Mesodermal cell (in vitro differentiated cells): ENCODE results near the gene NAA11.

Experiments used
- H3K27ac ChIP-seq: 2 replicates; pipeline ENCODE4 v1.7.0; 2013; ENCODE audit warnings: mild to moderate bottlenecking, low read depth, low read length, moderate library complexity; ENCODE audit not compliant: severe bottlenecking
- H3K36me3 ChIP-seq: 2 replicates; pipeline ENCODE4 v1.7.1; 2013; ENCODE audit warnings: mild to moderate bottlenecking, low read length, moderate library complexity; ENCODE audit not compliant: control insufficient read depth, insufficient read depth
- H3K4me1 ChIP-seq: one replicate; pipeline ENCODE4 v1.7.1; 2013; ENCODE audit warnings: mild to moderate bottlenecking, low read length; ENCODE audit not compliant: insufficient read depth, control insufficient read depth, poor library complexity, severe bottlenecking
- H3K4me3 ChIP-seq: 2 replicates; pipeline ENCODE4 v1.7.0; 2013; ENCODE audit warnings: low read length, control low read depth, mild to moderate bottlenecking; ENCODE audit not compliant: insufficient read depth, poor library complexity, severe bottlenecking; ENCODE audit errors: extremely low read depth
- H3K9me3 ChIP-seq: 2 replicates; pipeline ENCODE4 v1.7.1; 2013; ENCODE audit warnings: mild to moderate bottlenecking, low read length, moderate library complexity; ENCODE audit not compliant: control insufficient read depth
- WGBS, 2 experiments: methylation state at CpG; one replicate each; pipeline ENCODE4 v1.1.5; 2013; ENCODE audit warnings: missing lambda C conversion rate in 2 of 2; ENCODE audit not compliant: insufficient coverage in 2 of 2; 5-methylcytosine and 5-hydroxymethylcytosine counted together

The NAA11 gene

GRCh38 chr4:79341893-79342653 is 16.2 kb upstream of the NAA11 start:
- Histone ChIP-seq H3K4me3 (no peak overlapping the region), H3K27ac (no peak overlapping the region), H3K9me3 (peaks cover 3% of the 10 kb centered on the region), H3K4me1 (no peaks in the 10 kb centered on the region), H3K36me3 (no peaks in the 10 kb centered on the region)
- no CpG with 5 or more reads among the region's 3 CpGs for WGBS, 2 experiments

- Histone ChIP-seq H3K27ac (no peak overlapping the region), H3K4me3 (no peak overlapping the region), H3K36me3 (no peaks in the 10 kb centered on the region), H3K4me1 (no peaks in the 10 kb centered on the region), H3K9me3 (peaks cover 3% of the 10 kb centered on the region)
- 100% methylated on average over 2 of the region's 2 CpGs; no CpG with 5 or more reads in 1 of the 2 experiments for WGBS, 2 experiments
Observed at GRCh38 chr4:79340568-79340967, 14.7 kb upstream of the NAA11 start.

- H3K36me3 ChIP-seq = no peaks in the 10 kb centered on the region
- H3K27ac ChIP-seq = no peak overlapping the region
- no peaks in the 10 kb centered on the region for H3K4me1 ChIP-seq
- H3K9me3 ChIP-seq = peaks cover 3% of the 10 kb centered on the region
- H3K4me3 ChIP-seq = no peak overlapping the region
Observed at GRCh38 chr4:79338148-79338547, 12.3 kb upstream of the NAA11 start.

- no peaks in the 10 kb centered on the region for H3K36me3 ChIP-seq
Observed at GRCh38 chr4:79334783-79335182, 8.9 kb upstream of the NAA11 start.

GRCh38 chr4:79334341-79334740 is 8.5 kb upstream of the NAA11 start:
- Histone ChIP-seq H3K9me3 (no peaks in the 10 kb centered on the region), H3K27ac (no peak overlapping the region), H3K4me3 (no peak overlapping the region), H3K36me3 (no peaks in the 10 kb centered on the region), H3K4me1 (peaks cover 15% of the 10 kb centered on the region)
- WGBS, 2 experiments = no CpG with 5 or more reads among the region's 4 CpGs

More at GRCh38 chr4:79334783-79335182, 8.9 kb upstream of the NAA11 start:
- WGBS, 2 experiments = 100% methylated on average over 1 of the region's 1 CpG; no CpG with 5 or more reads in 1 of the 2 experiments
- Histone ChIP-seq H3K4me3 (no peak overlapping the region), H3K4me1 (peaks cover 15% of the 10 kb centered on the region), H3K27ac (no peak overlapping the region), H3K9me3 (no peaks in the 10 kb centered on the region)

- Histone ChIP-seq H3K4me3 (no peak overlapping the region), H3K36me3 (no peaks in the 10 kb centered on the region), H3K4me1 (peaks cover 15% of the 10 kb centered on the region), H3K9me3 (no peaks in the 10 kb centered on the region), H3K27ac (no peak overlapping the region)
- WGBS, 2 experiments = no CpG with 5 or more reads among the region's 2 CpGs
Observed at GRCh38 chr4:79331126-79331876, 5.4 kb upstream of the NAA11 start.

- Histone ChIP-seq H3K4me3 (no peak overlapping the region), H3K36me3 (no peaks in the 10 kb centered on the region), H3K4me1 (peaks cover 15% of the 10 kb centered on the region), H3K9me3 (no peaks in the 10 kb centered on the region), H3K27ac (no peak overlapping the region)
- 83 to 100% methylated on average over 1 to 2 of the region's 2 CpGs for WGBS, 2 experiments
Observed at GRCh38 chr4:79330720-79331119, 4.9 kb upstream of the NAA11 start.

- H3K4me1 ChIP-seq = no peaks in the 10 kb centered on the region
- H3K27ac ChIP-seq = no peak overlapping the region
- no peaks in the 10 kb centered on the region for H3K9me3 ChIP-seq
- H3K36me3 ChIP-seq = no peaks in the 10 kb centered on the region
- 96 to 99% methylated on average over 7 to 10 of the region's 12 CpGs for WGBS, 2 experiments
- no peak overlapping the region for H3K4me3 ChIP-seq
Observed at GRCh38 chr4:79325436-79325835, 425 bp downstream of the NAA11 start.

- Histone ChIP-seq H3K4me3 (no peak overlapping the region), H3K4me1 (no peaks in the 10 kb centered on the region), H3K36me3 (no peaks in the 10 kb centered on the region), H3K9me3 (no peaks in the 10 kb centered on the region), H3K27ac (no peak overlapping the region)
- WGBS, 2 experiments = 94% methylated on average over 2 of the region's 4 CpGs; no CpG with 5 or more reads in 1 of the 2 experiments
Observed at GRCh38 chr4:79319975-79320374, 5.9 kb downstream of the NAA11 start.

- H3K36me3 ChIP-seq = no peaks in the 10 kb centered on the region
- no peak overlapping the region for H3K4me3 ChIP-seq
- H3K4me1 ChIP-seq = no peaks in the 10 kb centered on the region
- no peak overlapping the region for H3K27ac ChIP-seq
- H3K9me3 ChIP-seq = no peaks in the 10 kb centered on the region
Observed at GRCh38 chr4:79317711-79318110, 8.2 kb downstream of the NAA11 start.

- no peak overlapping the region for H3K4me3 ChIP-seq
- no peak overlapping the region for H3K27ac ChIP-seq
- H3K4me1 ChIP-seq = no peaks in the 10 kb centered on the region
- H3K9me3 ChIP-seq = no peaks in the 10 kb centered on the region
- no peaks in the 10 kb centered on the region for H3K36me3 ChIP-seq
- 80 to 83% methylated on average over 1 of the region's 2 CpGs for WGBS, 2 experiments
Observed at GRCh38 chr4:79315891-79316290, 10.0 kb downstream of the NAA11 start.
